HAP-1 (cell line): Measurements from ENCODE around the gene MGRN1.
A peak's percentile ranks its signal among the peaks of the same experiment; 100 is the strongest.
"Not testable (repeated sequence)": the region's sequence is repeated elsewhere in the genome, so short reads cannot be mapped to it uniquely, and the experiment has no call there.

ENCODE experiments used
- DNase-seq, 2 experiments: peaks; one replicate each; pipeline ENCODE4 v3.0.0-alpha.2; 2016 to 2020; ENCODE audit warnings: low spot score in 2 of 2
- H3K27me3 ChIP-seq: fragments of 250-450 bp; sonication (Bioruptor Pico); 2 replicates; pipeline ENCODE4 v1.5.1; 2020; ENCODE audit warnings: low read depth, mild to moderate bottlenecking, moderate library complexity
- H3K36me3 ChIP-seq: fragments of 250-450 bp; sonication (Bioruptor Pico); replicated peaks from 2 replicates; pipeline ENCODE4 v1.5.1; 2020; ENCODE audit warnings: mild to moderate bottlenecking
- H3K4me1 ChIP-seq: fragments of 250-450 bp; sonication (Bioruptor Pico); 2 replicates; pipeline ENCODE4 v1.5.1; 2020; ENCODE audit warnings: mild to moderate bottlenecking
- H3K4me3 ChIP-seq: fragments of 250-450 bp; sonication (Bioruptor Pico); 2 replicates; pipeline ENCODE4 v1.5.1; 2020; ENCODE audit warnings: mild to moderate bottlenecking, moderate library complexity
- H3K9me3 ChIP-seq: fragments of 250-450 bp; sonication (Bioruptor Pico); 2 replicates; pipeline ENCODE4 v1.5.1; 2020; ENCODE audit warnings: mild to moderate bottlenecking, moderate library complexity
- in situ Hi-C: fragments of 300-500 bp; cut with MboI; formaldehyde crosslinking; loops from 3 replicates; pipeline ENCODE4 v1.14.3; 2020; ENCODE audit warnings: low sequenced_read_pairs, inconsistent platforms, mixed read lengths

MGRN1 gene

DNA sequence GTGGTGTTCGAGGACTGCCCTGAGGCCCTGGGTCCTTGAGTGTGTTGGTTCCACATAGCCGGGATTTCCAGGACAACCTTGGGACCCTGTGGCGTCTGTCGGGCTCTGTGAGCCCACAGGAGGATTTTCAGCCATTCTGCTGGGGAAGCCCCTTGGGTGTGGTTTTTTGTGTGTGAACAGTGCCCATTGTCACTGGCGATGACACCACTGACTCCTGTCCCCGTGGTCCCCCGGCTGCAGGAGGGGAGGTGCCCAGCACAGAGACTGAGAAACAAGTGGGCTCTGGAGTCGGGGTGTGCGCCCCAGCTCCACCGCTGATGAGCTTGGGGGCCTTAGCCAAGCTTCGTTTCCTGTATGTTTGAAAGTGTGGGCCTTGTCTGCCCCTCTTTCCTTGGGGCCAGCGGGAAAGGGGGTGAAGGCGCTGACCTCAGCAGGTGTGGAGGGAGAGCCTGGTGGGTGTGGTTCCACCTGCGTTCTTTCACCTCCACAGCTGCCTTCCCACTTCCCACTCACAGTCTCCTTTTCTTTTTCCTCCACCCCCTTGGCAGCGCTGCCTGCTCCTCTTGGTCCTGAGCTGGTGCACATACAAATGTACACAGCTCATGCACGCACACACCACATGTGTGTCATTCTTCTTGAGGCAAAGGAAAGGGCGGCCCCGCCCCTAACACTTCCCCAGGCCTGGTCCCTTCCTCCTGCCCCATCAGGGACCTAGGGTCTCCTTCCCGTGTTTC is 16.1 kb downstream of the MGRN1 start:
- no peak for DNase-seq
- Histone ChIP-seq H3K27me3 (no peaks in the 10 kb centered on the region), H3K4me3 (no peak overlapping the region), H3K9me3 (no peaks in the 10 kb centered on the region), H3K36me3 (no peaks in the 10 kb centered on the region), H3K4me1 (no peaks in the 10 kb centered on the region)
- in situ Hi-C loops, result no loop called here

- Histone ChIP-seq H3K4me1 (no peaks in the 10 kb centered on the region), H3K9me3 (no peaks in the 10 kb centered on the region), H3K36me3 (no peaks in the 10 kb centered on the region), H3K27me3 (no peaks in the 10 kb centered on the region), H3K4me3 (no peak overlapping the region)
- in situ Hi-C loops, result no loop called here
- DNase-seq, result no peak
These were observed 16.7 kb downstream of the MGRN1 start for GRCh38 chr16:4641306-4641687.

DNA sequence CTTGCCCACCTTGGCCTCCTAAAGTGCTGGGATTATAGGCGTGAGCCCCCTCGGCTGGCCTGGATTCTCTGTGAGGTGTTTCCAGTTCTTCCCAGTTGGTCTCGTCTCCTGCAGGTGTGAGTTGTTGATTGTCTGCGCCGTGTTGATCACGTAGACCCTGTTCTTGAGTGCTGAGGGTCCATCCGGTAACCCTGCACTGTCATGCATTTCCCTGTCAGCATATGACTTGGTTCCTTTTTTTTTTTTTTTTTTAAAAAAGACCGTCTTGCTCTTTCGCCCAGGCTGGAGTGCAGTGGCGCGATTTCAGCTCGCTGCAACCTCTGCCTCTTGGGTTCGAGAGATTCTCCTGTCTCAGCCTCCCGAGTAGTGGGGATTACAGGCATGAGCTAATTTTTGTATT is 17.3 kb downstream of the MGRN1 start:
- no peaks in the 10 kb centered on the region for H3K4me1 ChIP-seq
- in situ Hi-C loops, result no loop called here

GRCh38 chr16:4646773-4647643 is 22.4 kb downstream of the MGRN1 start:
- DNase-seq, result no peak
- Histone ChIP-seq H3K4me1 (no peaks in the 10 kb centered on the region), H3K9me3 (no peaks in the 10 kb centered on the region), H3K36me3 (peaks cover 15% of the 10 kb centered on the region), H3K4me3 (no peak overlapping the region), H3K27me3 (no peaks in the 10 kb centered on the region)
- in situ Hi-C loops, result no loop called here

More for the DNA sequence above, 17.3 kb downstream of the MGRN1 start:
- Histone ChIP-seq H3K9me3 (no peaks in the 10 kb centered on the region), H3K4me3 (no peak overlapping the region), H3K36me3 (no peaks in the 10 kb centered on the region), H3K27me3 (no peaks in the 10 kb centered on the region)
- no peak for DNase-seq

DNA sequence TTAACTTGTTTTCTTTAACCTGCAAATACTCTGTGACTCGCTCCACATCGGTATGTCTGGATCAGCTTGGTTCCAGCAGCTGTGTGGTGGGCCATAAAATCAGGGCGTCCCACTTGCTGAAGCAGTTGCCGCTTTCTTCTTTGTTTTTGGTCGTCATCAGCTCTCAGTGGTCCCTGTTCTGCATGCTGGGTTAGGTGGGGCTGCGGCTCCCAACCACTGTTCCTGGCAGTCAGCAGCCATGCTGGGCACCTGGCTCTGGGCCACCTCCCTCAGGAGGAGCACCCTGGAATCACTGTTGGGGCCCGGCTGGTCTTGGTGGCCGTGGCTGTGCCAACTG is 23.0 kb downstream of the MGRN1 start:
- peaks cover 19% of the 10 kb centered on the region for H3K36me3 ChIP-seq
- no peaks in the 10 kb centered on the region for H3K4me1 ChIP-seq
- in situ Hi-C loops, result no loop called here
- no peak for DNase-seq
- no peaks in the 10 kb centered on the region for H3K9me3 ChIP-seq
- H3K27me3 ChIP-seq, result no peaks in the 10 kb centered on the region
- no peak overlapping the region for H3K4me3 ChIP-seq

GRCh38 chr16:4648917-4649316 is 24.3 kb downstream of the MGRN1 start:
- peaks cover 25% of the 10 kb centered on the region for H3K36me3 ChIP-seq
- H3K4me1 ChIP-seq, result no peaks in the 10 kb centered on the region
- no peak for DNase-seq
- no peak overlapping the region for H3K4me3 ChIP-seq
- in situ Hi-C loops, result no loop called here
- H3K9me3 ChIP-seq, result no peaks in the 10 kb centered on the region
- H3K27me3 ChIP-seq, result no peaks in the 10 kb centered on the region

GRCh38 chr16:4649744-4650442 is 25.3 kb downstream of the MGRN1 start:
- H3K4me3 ChIP-seq, result no peak overlapping the region
- H3K27me3 ChIP-seq, result no peaks in the 10 kb centered on the region
- no peaks in the 10 kb centered on the region for H3K4me1 ChIP-seq
- peaks cover 31% of the 10 kb centered on the region for H3K36me3 ChIP-seq
- H3K9me3 ChIP-seq, result no peaks in the 10 kb centered on the region
- no peak for DNase-seq
- in situ Hi-C loops, result no loop called here

DNA sequence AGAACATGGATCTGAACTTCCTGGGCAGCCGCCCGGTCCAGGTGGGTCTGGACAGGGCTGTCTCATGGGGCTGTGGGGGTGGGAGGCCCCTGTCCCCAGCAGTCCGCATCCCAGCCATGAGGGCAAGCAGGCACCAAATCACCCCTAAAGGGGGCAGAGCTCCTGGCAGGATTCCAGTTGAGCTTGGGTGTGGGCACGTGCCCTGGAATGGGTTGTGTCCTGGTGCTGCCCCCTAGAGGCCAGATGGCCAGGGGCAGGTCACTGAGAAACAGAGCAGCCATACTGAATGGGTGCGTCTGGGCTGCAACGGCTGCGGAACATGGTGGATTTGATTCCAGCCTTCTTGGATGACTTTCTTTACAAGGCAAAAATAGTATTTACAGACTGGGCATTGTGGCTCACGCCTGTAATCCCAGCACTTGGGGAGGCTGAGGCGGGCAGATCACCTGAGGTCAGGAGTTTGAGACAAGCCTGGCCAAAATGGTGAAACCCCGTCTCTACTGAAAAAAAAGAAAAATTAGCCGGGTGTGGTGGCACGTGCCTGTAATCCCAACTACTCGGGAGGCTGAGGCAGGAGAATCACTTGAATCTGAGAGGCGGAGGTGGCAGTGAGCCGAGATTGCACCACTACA is 25.9 kb downstream of the MGRN1 start:
- H3K4me1 ChIP-seq, H3K27me3 ChIP-seq, H3K9me3 ChIP-seq, H3K4me3 ChIP-seq, in situ Hi-C loops: not testable (repeated sequence)
- peak; percentile 29 to 87 for DNase-seq
- H3K36me3 ChIP-seq, result peaks cover 33% of the 10 kb centered on the region

GRCh38 chr16:4651827-4652226 is 27.2 kb downstream of the MGRN1 start:
- in situ Hi-C loops, result no loop called here
- Histone ChIP-seq H3K4me1 (no peaks in the 10 kb centered on the region), H3K36me3 (peaks cover 36% of the 10 kb centered on the region), H3K4me3 (no peak overlapping the region), H3K9me3 (no peaks in the 10 kb centered on the region), H3K27me3 (no peaks in the 10 kb centered on the region)
- DNase-seq, result no peak

DNA sequence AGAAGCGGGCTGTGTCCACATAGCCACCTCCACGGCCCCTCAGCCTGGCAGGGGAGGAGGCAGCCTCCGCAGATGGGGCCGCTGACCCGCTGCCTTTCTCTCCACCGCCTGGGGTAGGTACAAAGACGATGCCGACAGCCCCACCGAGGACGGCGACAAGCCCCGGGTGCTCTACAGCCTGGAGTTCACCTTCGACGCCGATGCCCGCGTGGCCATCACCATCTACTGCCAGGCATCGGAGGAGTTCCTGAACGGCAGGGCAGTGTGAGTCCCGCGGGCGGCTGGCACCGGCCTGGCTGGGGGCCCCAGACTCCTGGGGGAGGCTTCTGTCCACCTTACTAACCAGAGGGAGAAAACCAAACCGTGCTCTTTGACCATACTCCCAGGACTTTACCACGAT is 27.9 kb downstream of the MGRN1 start:
- no peak for DNase-seq
- Histone ChIP-seq H3K4me1 (no peaks in the 10 kb centered on the region), H3K9me3 (no peaks in the 10 kb centered on the region), H3K27me3 (no peaks in the 10 kb centered on the region), H3K4me3 (no peak overlapping the region), H3K36me3 (peaks cover 42% of the 10 kb centered on the region)
- in situ Hi-C loops, result no loop called here

GRCh38 chr16:4654011-4654963 is 29.7 kb downstream of the MGRN1 start:
- in situ Hi-C loops, result no loop called here
- no peak for DNase-seq
- H3K9me3 ChIP-seq, result no peaks in the 10 kb centered on the region
- H3K27me3 ChIP-seq, result no peaks in the 10 kb centered on the region
- no peak overlapping the region for H3K4me3 ChIP-seq
- peaks cover 46% of the 10 kb centered on the region for H3K36me3 ChIP-seq
- no peaks in the 10 kb centered on the region for H3K4me1 ChIP-seq

GRCh38 chr16:4654964-4655590 is 30.5 kb downstream of the MGRN1 start:
- in situ Hi-C loops, result no loop called here
- H3K27me3 ChIP-seq, result no peaks in the 10 kb centered on the region
- no peaks in the 10 kb centered on the region for H3K4me1 ChIP-seq
- no peak overlapping the region for H3K4me3 ChIP-seq
- H3K36me3 ChIP-seq, result peaks cover 46% of the 10 kb centered on the region
- no peaks in the 10 kb centered on the region for H3K9me3 ChIP-seq
- no peak for DNase-seq
